AG04450 (cell line): ENCODE data around the gene WNT8A. TPM values are rescaled to one million over a fixed set of nuclear protein-coding genes. Genes with fewer than 3 reads are reported as not detected.

ENCODE experiments used
- CTCF ChIA-PET: fragments of 300-600, 350-600 bp; formaldehyde crosslinking; extraction: SDS; loops from one replicate; lab custom pipeline; 2022; ENCODE audit warnings: antibody characterized with exemption, inconsistent platforms; lab: Charles Lee
- POLR2A ChIA-PET: fragments of 350-600 bp; formaldehyde crosslinking; extraction: SDS; loops from one replicate; lab custom pipeline; 2021; ENCODE audit warnings: antibody characterized with exemption, inconsistent platforms; lab: Yijun Ruan, JAX
- DNase-seq: peaks from one replicate; pipeline ENCODE4 v3.0.0-alpha.2; 2011; ENCODE audit warnings: low read depth, low spot score
- H3K27ac ChIP-seq: one replicate; pipeline ENCODE4 v1.5.1; 2012; ENCODE audit warnings: low read depth, low read length, control low read depth
- H3K27me3 ChIP-seq: one replicate; pipeline ENCODE4 v1.6.0; 2012; ENCODE audit warnings: low read length; ENCODE audit not compliant: control insufficient read depth, insufficient read depth
- H3K4me3 ChIP-seq: 2 replicates; pipeline ENCODE4 v1.5.1; 2011; ENCODE audit warnings: mild to moderate bottlenecking, low read depth, low read length, control low read depth
- H3K9me3 ChIP-seq: 2 replicates; pipeline ENCODE4 v1.5.1; 2012; ENCODE audit warnings: low read length; ENCODE audit not compliant: control insufficient read depth, insufficient read depth
- polyA plus RNA-seq: library from polyadenylated mRNA; depleted of rRNA; stranded (reverse); fragments of >200 nt; gene quantifications from 2 replicates; pipeline ENCODE4 v1.2.3, GENCODE V29; 2011
- TF ChIP-seq, protein P1 (sequence below): IDR thresholded peaks from 2 replicates; pipeline ENCODE4 v1.5.1; 2011; ENCODE audit warnings: low read depth, low read length, control low read depth, inconsistent platforms

Gene WNT8A
- polyA plus RNA-seq, 1 experiment: not detected

GRCh38 chr5:138107213-138107612, 23.4 kb downstream of the WNT8A start:
- POLR2A ChIA-PET: no interaction called here
- TF ChIP-seq, protein P1, sequence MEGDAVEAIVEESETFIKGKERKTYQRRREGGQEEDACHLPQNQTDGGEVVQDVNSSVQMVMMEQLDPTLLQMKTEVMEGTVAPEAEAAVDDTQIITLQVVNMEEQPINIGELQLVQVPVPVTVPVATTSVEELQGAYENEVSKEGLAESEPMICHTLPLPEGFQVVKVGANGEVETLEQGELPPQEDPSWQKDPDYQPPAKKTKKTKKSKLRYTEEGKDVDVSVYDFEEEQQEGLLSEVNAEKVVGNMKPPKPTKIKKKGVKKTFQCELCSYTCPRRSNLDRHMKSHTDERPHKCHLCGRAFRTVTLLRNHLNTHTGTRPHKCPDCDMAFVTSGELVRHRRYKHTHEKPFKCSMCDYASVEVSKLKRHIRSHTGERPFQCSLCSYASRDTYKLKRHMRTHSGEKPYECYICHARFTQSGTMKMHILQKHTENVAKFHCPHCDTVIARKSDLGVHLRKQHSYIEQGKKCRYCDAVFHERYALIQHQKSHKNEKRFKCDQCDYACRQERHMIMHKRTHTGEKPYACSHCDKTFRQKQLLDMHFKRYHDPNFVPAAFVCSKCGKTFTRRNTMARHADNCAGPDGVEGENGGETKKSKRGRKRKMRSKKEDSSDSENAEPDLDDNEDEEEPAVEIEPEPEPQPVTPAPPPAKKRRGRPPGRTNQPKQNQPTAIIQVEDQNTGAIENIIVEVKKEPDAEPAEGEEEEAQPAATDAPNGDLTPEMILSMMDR: no peak
- Histone ChIP-seq H3K27me3 (peaks cover 16% of the 10 kb centered on the region), H3K27ac (no peak overlapping the region), H3K9me3 (no peaks in the 10 kb centered on the region), H3K4me3 (no peak overlapping the region)
- CTCF ChIA-PET: interaction anchor here (0.6 to 7.5 kb wide), 5 partner anchors 9 to 328 kb away, joined by 3 to 38 read pairs (median 4); no protein-coding TSS in a partner anchor
- no peak for DNase-seq

GRCh38 chr5:138109463-138110265, 25.8 kb downstream of the WNT8A start:
- no peak overlapping the region for H3K4me3 ChIP-seq
- POLR2A ChIA-PET: no interaction called here
- TF ChIP-seq, protein P1: no peak
- H3K27me3 ChIP-seq: peaks cover 12% of the 10 kb centered on the region
- DNase-seq: no peak
- H3K9me3 ChIP-seq: no peaks in the 10 kb centered on the region
- no peak overlapping the region for H3K27ac ChIP-seq
- CTCF ChIA-PET: interaction anchor here (7.5 kb wide), 1 partner anchor 32 kb away, joined by 38 read pairs; no protein-coding TSS in a partner anchor

DNA sequence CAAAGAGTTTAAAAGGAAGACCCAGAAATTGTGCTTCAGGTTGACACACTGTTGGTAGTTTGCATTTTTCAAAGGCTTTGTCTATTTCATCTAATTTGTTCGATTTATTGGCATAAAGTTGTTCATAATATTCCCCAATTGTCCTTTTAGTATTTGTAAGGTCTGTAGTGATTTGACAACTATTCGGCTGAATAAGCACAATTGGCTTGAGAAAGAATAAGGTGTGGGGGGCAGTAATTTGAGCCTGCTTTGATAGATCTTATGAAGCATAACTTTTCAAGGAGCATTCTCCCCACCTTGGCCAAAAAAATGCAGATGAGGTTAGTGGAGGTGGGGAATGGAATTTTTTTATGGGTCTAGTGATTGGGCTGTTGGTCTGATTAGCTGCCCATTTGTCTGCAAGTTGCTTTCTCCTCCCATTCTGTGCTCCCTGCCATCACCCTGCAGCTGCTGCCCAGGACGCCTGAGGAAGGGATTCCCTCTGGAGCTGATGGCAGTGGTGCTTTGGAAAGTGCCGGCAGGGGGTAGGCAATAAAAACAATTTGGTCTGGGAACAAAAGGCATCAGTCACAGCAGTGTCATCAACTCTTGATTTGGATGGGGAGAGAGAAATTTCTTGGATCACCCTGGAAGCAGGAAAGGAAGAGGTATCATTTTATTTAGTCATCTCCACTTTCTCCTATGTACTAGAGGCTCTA, 26.6 kb downstream of the WNT8A start:
- H3K27ac ChIP-seq: no peak overlapping the region
- H3K27me3 ChIP-seq: peaks cover 12% of the 10 kb centered on the region
- DNase-seq: no peak
- POLR2A ChIA-PET: no interaction called here
- H3K9me3 ChIP-seq: no peaks in the 10 kb centered on the region
- TF ChIP-seq, protein P1: no peak
- CTCF ChIA-PET: interaction anchor here (7.5 kb wide), 1 partner anchor 33 kb away, joined by 38 read pairs; no protein-coding TSS in a partner anchor
- H3K4me3 ChIP-seq: no peak overlapping the region

DNA sequence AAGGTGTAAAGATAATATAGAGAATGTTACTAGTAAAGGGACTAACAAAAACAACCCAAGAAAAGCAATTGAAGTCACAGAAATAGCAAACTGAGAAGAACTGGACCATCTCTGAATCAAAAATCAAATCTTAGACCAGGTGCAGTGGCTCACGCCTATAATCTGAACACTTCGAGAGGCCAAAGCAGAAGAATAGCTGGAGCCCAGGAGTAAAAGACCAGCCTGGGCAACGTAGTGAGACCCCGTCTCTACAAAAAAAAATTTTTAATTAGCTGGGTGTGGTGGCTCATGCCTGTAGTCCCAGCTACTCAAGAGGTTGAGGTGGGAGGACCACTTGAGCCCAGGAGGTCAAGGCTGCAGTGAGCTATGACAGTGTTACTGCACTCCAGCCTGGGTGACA, 27.3 kb downstream of the WNT8A start:
- Histone ChIP-seq H3K27ac (no peak overlapping the region), H3K9me3 (no peaks in the 10 kb centered on the region), H3K27me3 (peaks cover 12% of the 10 kb centered on the region), H3K4me3 (no peak overlapping the region)
- TF ChIP-seq, protein P1: no peak
- POLR2A ChIA-PET: interaction anchor here (1.0 kb wide), 1 partner anchor 78 kb away, joined by 3 read pairs; the partner anchor contains the start of gene FAM13B
- CTCF ChIA-PET: interaction anchor here (1.2 to 7.5 kb wide), 2 partner anchors 22 to 34 kb away, joined by 4 to 38 read pairs; no protein-coding TSS in a partner anchor
- DNase-seq: no peak
